ENCODE results near the gene ZCCHC14.
A peak's percentile ranks its signal among the peaks of the same experiment; 100 is the strongest.

Gene ZCCHC14

DNA sequence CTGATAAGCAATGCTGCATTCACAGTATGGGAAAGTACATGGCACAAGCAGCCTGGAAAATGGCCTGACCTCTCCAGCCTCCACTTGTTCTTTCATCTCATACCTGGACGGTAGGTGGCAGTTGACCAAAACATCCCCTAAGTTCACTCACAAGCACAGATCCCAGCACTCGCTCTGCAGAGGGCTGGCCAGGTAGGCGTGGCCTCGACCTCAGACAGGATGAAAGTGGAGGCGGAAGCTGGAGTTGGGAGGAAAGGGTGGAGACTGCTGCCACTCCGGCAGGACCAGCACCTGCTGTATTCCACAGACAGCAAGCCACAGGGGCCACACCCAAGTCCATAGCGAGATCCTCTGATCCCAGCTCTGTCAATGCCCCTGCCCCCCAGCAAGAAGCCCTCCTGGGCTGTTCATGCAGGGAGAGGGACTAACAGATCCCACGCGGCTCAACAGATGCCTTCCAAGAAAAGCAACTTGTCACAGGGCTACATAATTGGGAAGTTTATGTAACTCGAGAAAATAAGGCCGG is 31.3 kb downstream of the ZCCHC14 start:
- Histone ChIP-seq H3F3A (ENCODE audit: insufficient read depth) (no peaks in the 10 kb centered on the region), H4K20me1 (ENCODE audit: low read depth, low read length) (no peaks in the 10 kb centered on the region), H3K9me3 (ENCODE audit: insufficient read depth, low read length) (no peaks in the 10 kb centered on the region), H3K9me2 (replicated peaks; ENCODE audit: insufficient read depth, low read length) (no peaks in the 10 kb centered on the region), H3K27ac (ENCODE audit: low read depth, low read length) (no peak overlapping the region), H3K4me2 (ENCODE audit: low read depth, low read length, poor library complexity, severe bottlenecking) (no peak overlapping the region), H3K79me2 (ENCODE audit: insufficient read depth, low read length) (no peaks in the 10 kb centered on the region), H2AFZ (ENCODE audit: low read depth, low read length, severe bottlenecking) (peak overlapping the region; percentile 69), H3K27me3 (ENCODE audit: low read length) (no peaks in the 10 kb centered on the region), H3K36me3 (ENCODE audit: low read length) (no peaks in the 10 kb centered on the region), H3K9ac (ENCODE audit: low read length) (no peak overlapping the region), H3K4me3 (ENCODE audit: insufficient read depth, low read length, poor library complexity, severe bottlenecking) (no peak overlapping the region)
- TF ChIP-seq, protein P1, sequence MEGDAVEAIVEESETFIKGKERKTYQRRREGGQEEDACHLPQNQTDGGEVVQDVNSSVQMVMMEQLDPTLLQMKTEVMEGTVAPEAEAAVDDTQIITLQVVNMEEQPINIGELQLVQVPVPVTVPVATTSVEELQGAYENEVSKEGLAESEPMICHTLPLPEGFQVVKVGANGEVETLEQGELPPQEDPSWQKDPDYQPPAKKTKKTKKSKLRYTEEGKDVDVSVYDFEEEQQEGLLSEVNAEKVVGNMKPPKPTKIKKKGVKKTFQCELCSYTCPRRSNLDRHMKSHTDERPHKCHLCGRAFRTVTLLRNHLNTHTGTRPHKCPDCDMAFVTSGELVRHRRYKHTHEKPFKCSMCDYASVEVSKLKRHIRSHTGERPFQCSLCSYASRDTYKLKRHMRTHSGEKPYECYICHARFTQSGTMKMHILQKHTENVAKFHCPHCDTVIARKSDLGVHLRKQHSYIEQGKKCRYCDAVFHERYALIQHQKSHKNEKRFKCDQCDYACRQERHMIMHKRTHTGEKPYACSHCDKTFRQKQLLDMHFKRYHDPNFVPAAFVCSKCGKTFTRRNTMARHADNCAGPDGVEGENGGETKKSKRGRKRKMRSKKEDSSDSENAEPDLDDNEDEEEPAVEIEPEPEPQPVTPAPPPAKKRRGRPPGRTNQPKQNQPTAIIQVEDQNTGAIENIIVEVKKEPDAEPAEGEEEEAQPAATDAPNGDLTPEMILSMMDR (IDR thresholded peaks at IDR 0.05; ENCODE audit: insufficient read depth, low read length, poor library complexity, severe bottlenecking), result peak; percentile 30
- no peak for TF ChIP-seq EZH2phosphoT487 (conservative IDR thresholded peaks at IDR 0.05; ENCODE audit: low read length)

DNA sequence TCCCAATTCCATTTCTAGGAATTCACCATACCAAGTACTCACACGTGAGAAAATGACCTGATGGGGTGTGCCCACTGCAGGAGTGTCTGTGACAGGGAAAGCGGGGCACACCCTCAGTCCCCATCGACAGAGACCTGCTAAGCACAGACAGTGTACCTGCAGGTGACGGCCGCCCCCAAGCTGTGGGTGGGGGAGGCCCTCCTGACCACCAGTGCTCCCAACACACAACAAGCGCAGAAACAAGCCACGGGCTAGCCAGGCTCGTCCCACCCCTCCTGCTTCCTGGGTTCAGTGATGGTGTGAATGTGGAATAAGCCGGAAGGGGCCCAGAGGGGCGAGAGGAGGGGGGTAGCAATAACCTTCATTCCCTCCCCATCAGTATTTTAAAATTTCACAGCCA is 31.9 kb downstream of the ZCCHC14 start:
- TF ChIP-seq, protein P1 (IDR thresholded peaks at IDR 0.05; ENCODE audit: insufficient read depth, low read length, poor library complexity, severe bottlenecking), result no peak
- TF ChIP-seq EZH2phosphoT487 (conservative IDR thresholded peaks at IDR 0.05; ENCODE audit: low read length), result no peak
- no peak overlapping the region for H3K4me3 ChIP-seq (ENCODE audit: insufficient read depth, low read length, poor library complexity, severe bottlenecking)
- H3K9ac ChIP-seq (ENCODE audit: low read length), result no peak overlapping the region
- H3K27me3 ChIP-seq (ENCODE audit: low read length), result no peaks in the 10 kb centered on the region
- H3K79me2 ChIP-seq (ENCODE audit: insufficient read depth, low read length), result no peaks in the 10 kb centered on the region
- H3K36me3 ChIP-seq (ENCODE audit: low read length), result no peaks in the 10 kb centered on the region
- no peak overlapping the region for H3K27ac ChIP-seq (ENCODE audit: low read depth, low read length)
- H3K9me2 ChIP-seq (replicated peaks; ENCODE audit: insufficient read depth, low read length), result no peaks in the 10 kb centered on the region
- no peak overlapping the region for H2AFZ ChIP-seq (ENCODE audit: low read depth, low read length, severe bottlenecking)
- no peaks in the 10 kb centered on the region for H3K9me3 ChIP-seq (ENCODE audit: insufficient read depth, low read length)
- no peak overlapping the region for H3K4me2 ChIP-seq (ENCODE audit: low read depth, low read length, poor library complexity, severe bottlenecking)
- no peaks in the 10 kb centered on the region for H4K20me1 ChIP-seq (ENCODE audit: low read depth, low read length)
- H3F3A ChIP-seq (ENCODE audit: insufficient read depth), result no peaks in the 10 kb centered on the region

DNA sequence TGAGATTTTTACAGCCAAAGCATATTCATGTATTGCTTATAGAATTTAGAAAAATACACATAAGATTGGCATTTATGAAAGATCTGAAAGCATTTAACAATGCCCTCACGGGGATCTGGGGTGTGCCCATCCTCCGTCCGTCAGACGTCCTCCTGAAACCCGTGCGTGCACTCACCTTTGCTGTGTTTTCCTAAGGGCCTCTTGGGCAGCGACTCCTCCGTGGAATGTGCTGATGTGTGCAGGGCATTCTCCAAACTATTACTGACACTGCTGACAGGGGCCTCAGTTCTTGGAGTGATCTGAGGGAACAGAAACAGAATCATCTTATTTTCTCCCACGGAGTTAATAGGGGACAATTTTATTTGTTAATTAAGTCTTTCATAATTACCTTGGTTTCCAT is 33.0 kb downstream of the ZCCHC14 start:
- H3K4me2 ChIP-seq (ENCODE audit: low read depth, low read length, poor library complexity, severe bottlenecking), result no peak overlapping the region
- H3K9ac ChIP-seq (ENCODE audit: low read length), result no peak overlapping the region
- H4K20me1 ChIP-seq (ENCODE audit: low read depth, low read length), result no peaks in the 10 kb centered on the region

More for the DNA sequence above, 33.0 kb downstream of the ZCCHC14 start:
- H3K27ac ChIP-seq (ENCODE audit: low read depth, low read length), result no peak overlapping the region
- TF ChIP-seq, protein P1 (IDR thresholded peaks at IDR 0.05; ENCODE audit: insufficient read depth, low read length, poor library complexity, severe bottlenecking), result no peak
- no peak for TF ChIP-seq EZH2phosphoT487 (conservative IDR thresholded peaks at IDR 0.05; ENCODE audit: low read length)
- no peak overlapping the region for H2AFZ ChIP-seq (ENCODE audit: low read depth, low read length, severe bottlenecking)
- no peaks in the 10 kb centered on the region for H3F3A ChIP-seq (ENCODE audit: insufficient read depth)
- H3K79me2 ChIP-seq (ENCODE audit: insufficient read depth, low read length), result no peaks in the 10 kb centered on the region
- no peaks in the 10 kb centered on the region for H3K27me3 ChIP-seq (ENCODE audit: low read length)
- H3K36me3 ChIP-seq (ENCODE audit: low read length), result no peaks in the 10 kb centered on the region
- H3K9me3 ChIP-seq (ENCODE audit: insufficient read depth, low read length), result no peaks in the 10 kb centered on the region
- no peak overlapping the region for H3K4me3 ChIP-seq (ENCODE audit: insufficient read depth, low read length, poor library complexity, severe bottlenecking)
- H3K9me2 ChIP-seq (replicated peaks; ENCODE audit: insufficient read depth, low read length), result no peaks in the 10 kb centered on the region
